ENCODE measurements around the gene WNT9A.
A peak's percentile ranks its signal among the peaks of the same experiment; 100 is the strongest.

The WNT9A gene

GRCh38 chr1:227891223-227891954 is 56.3 kb downstream of the WNT9A start:
- no peak for TF ChIP-seq CTCF (conservative IDR thresholded peaks at IDR 0.05)
- no peak for TF ChIP-seq ZFX (IDR thresholded peaks at IDR 0.05)
- peak overlapping the region; percentile 16; the same call in 1 of the 2 replicates for H3K27ac ChIP-seq

- H3K27ac ChIP-seq: peak overlapping the region; percentile 16; the same call in 1 of the 2 replicates
- no peak for TF ChIP-seq ZFX (IDR thresholded peaks at IDR 0.05)
These were observed 57.1 kb downstream of the WNT9A start for GRCh38 chr1:227890451-227891222.

DNA sequence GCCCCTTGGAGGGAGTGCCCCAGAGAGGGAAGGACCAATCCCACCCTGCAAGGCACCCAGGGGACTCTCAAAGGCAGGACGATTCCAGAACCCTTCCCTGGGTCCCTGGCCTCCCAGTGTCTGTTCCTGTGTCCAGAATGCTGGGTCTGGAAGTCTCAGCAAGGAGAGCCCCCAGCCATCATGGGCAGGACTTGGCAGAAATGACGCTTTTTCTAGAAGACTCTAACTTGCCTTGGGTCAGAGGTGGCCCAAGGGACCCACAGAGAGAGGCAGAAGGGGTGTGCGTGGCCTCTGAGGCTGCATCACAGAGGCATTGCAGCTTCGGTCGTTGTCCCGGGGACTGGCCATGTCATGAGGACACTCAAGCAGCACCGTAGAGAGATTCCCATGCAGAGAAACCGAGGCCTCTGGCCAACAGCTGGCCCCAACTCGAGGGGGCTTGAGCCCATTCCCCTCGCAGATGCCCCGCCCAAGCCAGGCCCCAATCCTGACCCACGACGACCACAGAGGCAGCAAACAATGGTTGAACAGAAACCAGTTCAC is 57.8 kb downstream of the WNT9A start:
- H3K27ac ChIP-seq: no peak overlapping the region
- TF ChIP-seq CTCF (conservative IDR thresholded peaks at IDR 0.05) (no peak), ZFX (IDR thresholded peaks at IDR 0.05) (no peak)

GRCh38 chr1:227889047-227889862 is 58.5 kb downstream of the WNT9A start:
- TF ChIP-seq ZFX (IDR thresholded peaks at IDR 0.05) (no peak), CTCF (conservative IDR thresholded peaks at IDR 0.05) (no peak)
- H3K27ac ChIP-seq: no peak overlapping the region

GRCh38 chr1:227888404-227889046 is 59.2 kb downstream of the WNT9A start:
- TF ChIP-seq ZFX (IDR thresholded peaks at IDR 0.05): no peak
- no peak for TF ChIP-seq CTCF (conservative IDR thresholded peaks at IDR 0.05)
- no peak overlapping the region for H3K27ac ChIP-seq

GRCh38 chr1:227887697-227888403 is 59.9 kb downstream of the WNT9A start:
- no peak overlapping the region for H3K27ac ChIP-seq

More at GRCh38 chr1:227887697-227888403, 59.9 kb downstream of the WNT9A start:
- TF ChIP-seq ZFX (IDR thresholded peaks at IDR 0.05): no peak
- no peak for TF ChIP-seq CTCF (conservative IDR thresholded peaks at IDR 0.05)
